GM19023 (cell line): Measurements from ENCODE around the gene NDRG3.
"Not testable (repeated sequence)": the region's sequence is repeated elsewhere in the genome, so short reads cannot be mapped to it uniquely, and the experiment has no call there.

Experiments used
- ATAC-seq: cut with Tn5 transposase; IDR thresholded peaks from one replicate; pipeline ENCODE4 v1.9.1; 2021; ENCODE audit warnings: mild to moderate bottlenecking, moderate library complexity; ENCODE audit not compliant: unreplicated experiment

Gene NDRG3

DNA sequence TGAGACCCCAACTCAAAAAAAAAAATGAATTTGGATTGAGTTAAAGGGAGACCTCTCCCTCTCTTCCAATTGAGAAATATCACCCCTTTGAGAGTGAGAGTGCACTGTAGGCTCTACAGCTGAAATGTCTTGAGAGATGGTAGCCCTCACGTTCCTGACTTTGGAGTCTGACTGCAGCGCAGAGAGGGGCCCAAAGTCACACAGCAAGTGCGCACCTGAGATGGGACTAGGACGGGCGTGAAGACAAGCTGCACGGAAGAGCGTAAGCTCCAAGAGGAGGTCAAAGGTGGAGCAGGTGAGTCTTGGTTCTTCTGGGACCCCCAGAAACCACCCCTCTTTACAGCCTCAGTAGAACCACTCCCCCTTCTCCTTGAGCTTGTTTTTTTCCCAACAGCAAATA, 100.5 kb downstream of the NDRG3 start:
- no peak for ATAC-seq

GRCh38 chr20:36644706-36645095, 101.2 kb downstream of the NDRG3 start:
- no peak for ATAC-seq

GRCh38 chr20:36644032-36644705, 101.7 kb downstream of the NDRG3 start:
- ATAC-seq = no peak

DNA sequence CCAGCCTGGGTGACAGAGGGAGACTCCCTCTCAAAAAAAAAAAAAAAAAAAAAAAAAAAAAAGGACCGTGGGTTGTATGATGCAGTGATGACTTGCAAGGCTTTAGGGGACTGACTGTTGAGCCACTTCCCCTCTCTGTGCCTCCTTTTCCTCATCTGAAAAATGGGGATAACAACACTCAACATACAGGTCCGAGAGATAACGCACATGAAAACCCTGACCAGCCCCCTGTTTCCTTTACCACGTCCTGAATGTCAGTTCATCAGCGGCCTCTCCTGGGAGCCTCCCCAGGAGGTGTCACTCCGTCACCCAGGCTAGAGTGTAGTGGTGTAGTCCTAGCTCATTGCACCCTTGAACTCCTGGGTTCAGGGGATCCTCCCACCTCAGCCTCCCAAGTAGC, 103.8 kb downstream of the NDRG3 start:
- ATAC-seq = no peak

GRCh38 chr20:36641506-36641843, 104.4 kb downstream of the NDRG3 start:
- ATAC-seq = no peak

GRCh38 chr20:36638876-36639400, 107.0 kb downstream of the NDRG3 start:
- not testable (repeated sequence) for ATAC-seq

- no peak for ATAC-seq
Measured at GRCh38 chr20:36634342-36634741, 111.5 kb downstream of the NDRG3 start.

- ATAC-seq = no peak
Measured at GRCh38 chr20:36633285-36633772, 112.6 kb downstream of the NDRG3 start.

- no peak for ATAC-seq
Measured at GRCh38 chr20:36632487-36633284, 113.2 kb downstream of the NDRG3 start.

GRCh38 chr20:36632147-36632486, 113.8 kb downstream of the NDRG3 start:
- ATAC-seq = no peak

DNA sequence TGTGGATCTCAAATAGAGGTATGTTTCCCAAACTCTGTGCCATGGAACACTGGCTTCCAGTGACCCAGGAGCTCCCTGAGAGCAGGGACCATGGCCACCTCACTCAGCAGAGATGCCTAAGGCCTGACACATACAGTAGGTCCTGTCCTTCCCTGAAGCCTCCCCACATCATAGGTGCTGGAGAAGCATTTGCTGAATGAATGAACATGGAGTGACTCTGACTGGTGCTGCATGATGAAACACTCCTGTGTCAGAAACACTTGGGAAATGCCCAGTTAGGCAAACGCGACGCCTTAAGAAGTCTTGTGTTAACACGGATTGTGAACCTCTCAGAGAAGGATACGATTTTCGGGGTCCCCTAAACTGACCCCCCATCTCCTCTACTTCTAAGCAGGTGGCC, 114.2 kb downstream of the NDRG3 start:
- ATAC-seq = no peak

DNA sequence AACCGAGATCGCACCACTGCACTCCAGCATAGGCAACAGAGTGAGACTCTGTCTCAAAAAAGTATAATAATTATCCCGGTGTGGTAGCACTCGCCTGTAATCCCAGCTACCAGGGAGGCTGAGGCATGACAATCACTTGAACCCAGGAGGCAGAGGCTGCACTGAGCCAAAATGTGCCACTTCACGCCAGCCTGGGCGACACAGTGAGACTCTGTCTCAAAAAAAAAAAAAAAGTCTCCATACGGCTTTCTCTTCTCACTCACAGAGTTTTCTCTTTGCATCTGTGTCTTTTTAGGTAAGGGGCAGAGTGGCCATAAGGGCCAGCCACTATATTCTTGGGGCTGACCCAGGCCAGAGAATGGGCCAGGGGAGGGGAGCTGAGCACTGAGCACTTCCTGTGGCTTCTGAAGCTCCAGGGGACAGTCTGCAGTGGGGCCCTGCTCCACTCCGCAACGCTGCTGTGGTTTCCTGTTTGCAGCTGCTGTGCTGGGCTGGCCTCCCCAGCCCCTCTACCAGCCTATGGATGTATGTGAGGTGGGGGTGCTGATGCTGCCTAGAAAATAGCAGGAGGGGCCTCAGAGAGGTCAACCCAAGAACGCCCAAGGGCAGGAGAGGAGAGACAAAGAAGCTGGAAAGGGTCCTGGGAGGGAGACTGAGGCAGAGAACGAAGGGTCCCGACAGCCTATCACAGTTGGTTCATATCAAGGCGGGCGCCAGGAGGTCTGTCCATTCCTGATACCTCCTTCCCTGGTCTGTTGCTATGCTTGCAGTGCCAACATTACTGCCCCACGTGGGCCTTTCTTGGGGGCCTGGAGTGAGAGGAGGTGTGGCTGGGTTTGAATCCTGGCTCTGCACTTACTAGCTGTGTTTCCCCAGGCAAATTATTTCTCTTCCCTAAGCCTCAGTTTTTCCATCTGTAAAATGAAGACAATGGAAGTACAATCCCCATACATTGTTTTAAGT, 115.9 kb downstream of the NDRG3 start:
- ATAC-seq = no peak

DNA sequence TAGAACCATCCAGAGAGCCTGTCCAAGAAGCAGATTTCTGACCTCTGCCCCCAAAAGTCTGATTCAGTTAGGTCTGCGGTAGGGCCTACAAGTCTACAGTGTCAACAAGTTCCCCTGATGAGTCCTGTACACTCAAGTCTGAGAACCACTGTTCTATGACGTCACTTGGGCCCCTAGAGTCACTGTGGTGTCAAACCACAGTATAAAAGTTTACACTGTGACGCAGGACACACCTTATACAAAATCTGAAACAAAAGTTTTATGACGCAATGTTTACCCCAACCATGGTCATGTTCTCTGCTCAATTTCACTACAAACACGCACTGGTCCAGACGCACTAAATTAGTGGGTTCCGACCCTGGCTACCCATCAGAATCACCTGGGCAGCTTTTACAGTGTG, 117.8 kb downstream of the NDRG3 start:
- no peak for ATAC-seq

- ATAC-seq = no peak
Measured at GRCh38 chr20:36624944-36625324, 121.0 kb downstream of the NDRG3 start.

- no peak for ATAC-seq
Measured at GRCh38 chr20:36624068-36624943, 121.6 kb downstream of the NDRG3 start.

GRCh38 chr20:36623444-36623843, 122.4 kb downstream of the NDRG3 start:
- ATAC-seq = no peak

- no peak for ATAC-seq
Measured at GRCh38 chr20:36620917-36621316, 125.0 kb downstream of the NDRG3 start.

DNA sequence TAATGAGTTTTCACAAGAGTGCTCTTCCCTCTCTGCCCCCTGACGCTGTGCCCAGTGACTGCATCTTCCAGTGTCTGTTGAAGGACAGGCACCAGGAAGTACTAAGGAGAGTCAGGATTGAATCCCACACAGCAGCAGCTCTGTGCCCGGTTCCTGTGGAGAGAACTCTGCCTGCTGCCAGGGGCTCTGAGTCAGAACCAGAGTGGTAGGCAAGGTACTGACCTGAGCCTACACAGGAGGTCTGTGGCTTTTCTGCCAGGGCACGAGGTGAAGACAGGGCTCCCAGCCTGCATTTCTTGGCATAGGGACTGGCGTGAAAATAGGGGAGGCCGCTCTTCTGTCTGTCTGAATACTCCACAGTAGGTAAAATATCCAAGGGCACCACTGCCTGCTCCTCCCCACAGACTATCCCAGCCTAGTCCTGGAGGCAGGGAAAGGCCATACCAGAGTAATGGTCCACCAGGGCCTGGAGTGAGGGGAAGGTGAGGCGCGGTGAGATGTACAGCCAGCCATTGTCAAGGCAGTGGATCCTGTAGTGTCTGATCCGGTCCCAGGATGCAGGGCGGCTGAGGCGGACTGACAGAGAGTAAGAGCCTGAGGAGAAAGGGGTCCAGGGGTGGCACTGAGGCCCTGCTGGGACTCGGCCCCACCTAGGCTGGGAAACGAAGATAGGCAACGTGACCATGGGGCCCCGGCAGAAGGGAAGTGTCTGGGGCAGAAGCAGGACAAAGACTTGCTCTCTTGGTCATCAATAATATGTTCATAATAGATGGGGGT, 130.9 kb downstream of the NDRG3 start:
- ATAC-seq = no peak

DNA sequence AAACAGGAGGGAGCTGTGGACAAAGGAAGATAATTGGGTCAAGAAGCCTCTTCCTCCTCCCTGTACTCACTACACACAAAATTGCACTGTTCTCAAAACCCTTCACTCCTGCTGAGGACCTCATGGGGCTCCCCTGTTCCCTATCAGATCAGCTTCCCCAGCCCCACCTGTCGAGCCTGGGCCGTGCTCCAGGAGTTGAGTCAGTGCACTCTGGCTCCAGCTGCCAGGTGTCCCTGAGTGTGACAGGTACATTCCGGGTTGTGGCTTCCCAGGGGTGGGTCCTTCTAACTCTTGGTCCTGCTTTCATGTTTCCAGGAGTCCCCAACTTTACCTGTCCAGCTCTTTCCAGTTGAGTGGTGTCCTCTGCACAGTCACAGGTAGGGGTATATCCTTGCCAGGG, 131.9 kb downstream of the NDRG3 start:
- no peak for ATAC-seq
